ENCODE measurements around the gene TTLL8. TPM values are rescaled to one million over a fixed set of nuclear protein-coding genes. Genes with fewer than 3 reads are reported as not detected.

Gene TTLL8
- total RNA-seq, 1 experiment from 2014 or later, result not detected

Other genes starting within 250 kb of the TTLL8 start
- 36.4 to 37.9 TPM (median 36.6 TPM) in 3 replicates for gene BRD1, start 230.4 kb downstream of the TTLL8 start, total RNA-seq (2021)
- 24.7 to 29.2 TPM (median 24.8 TPM) in 3 replicates for gene ZBED4, start 204.5 kb downstream of the TTLL8 start, total RNA-seq (2021)
- 26.5 to 29.2 TPM (median 26.7 TPM) in 3 replicates for gene ALG12, start 139.9 kb downstream of the TTLL8 start, total RNA-seq (2021)
- 34.9 to 42.8 TPM (median 35.2 TPM) in 3 replicates for gene CRELD2, start 139.7 kb downstream of the TTLL8 start, total RNA-seq (2021)
- gene PIM3, start 97.5 kb downstream of the TTLL8 start, total RNA-seq (2021), result 42.9 to 45.7 TPM (median 44.3 TPM) in 3 replicates
- gene IL17REL, start 45.5 kb downstream of the TTLL8 start, total RNA-seq (2021), result 0.23 to 0.34 TPM (median 0.24 TPM) in 3 replicates
- 0.13 to 0.16 TPM (median 0.16 TPM) in 3 replicates for gene MLC1, start 27.1 kb upstream of the TTLL8 start, total RNA-seq (2021)
- not detected in 3 replicates for gene MOV10L1, start 31.7 kb upstream of the TTLL8 start, total RNA-seq (2021)
- 10.2 to 10.7 TPM (median 10.3 TPM) in 3 replicates for gene PANX2, start 112.4 kb upstream of the TTLL8 start, total RNA-seq (2021)
- 79.9 to 90.4 TPM (median 81.3 TPM) in 3 replicates for gene TRABD, start 127.6 kb upstream of the TTLL8 start, total RNA-seq (2021)
- gene SELENOO, start 142.7 kb upstream of the TTLL8 start, total RNA-seq (2021), result 27.0 to 29.8 TPM (median 28.8 TPM) in 3 replicates
- gene TUBGCP6, start 186.7 kb upstream of the TTLL8 start, total RNA-seq (2021), result 36.3 to 45.4 TPM (median 40.8 TPM) in 3 replicates
- 31.9 to 40.9 TPM (median 38.2 TPM) in 3 replicates for gene HDAC10, start 193.0 kb upstream of the TTLL8 start, total RNA-seq (2021)
- gene MAPK12, start 203.4 kb upstream of the TTLL8 start, total RNA-seq (2021), result 26.9 to 31.0 TPM (median 28.8 TPM) in 3 replicates
- gene MAPK11, start 212.1 kb upstream of the TTLL8 start, total RNA-seq (2021), result 1.4 to 2.3 TPM (median 1.9 TPM) in 3 replicates
- gene PLXNB2, start 249.3 kb upstream of the TTLL8 start, total RNA-seq (2021), result 110 to 113 TPM (median 111 TPM) in 3 replicates

Measured in WTC11 (cell line).